WERI-Rb-1 (cell line): ENCODE results near the gene POLR1C.

Experiments
- DNase-seq: peaks from one replicate; pipeline ENCODE4 v3.0.0-alpha.2; 2020
- H3K27ac ChIP-seq: fragments of 250-450 bp; sonication (Bioruptor Pico); 2 replicates; pipeline ENCODE4 v1.5.1; 2020; ENCODE audit warnings: mild to moderate bottlenecking, moderate library complexity
- H3K27me3 ChIP-seq: fragments of 250-450 bp; sonication (Bioruptor Pico); 2 replicates; pipeline ENCODE4 v1.5.1; 2021; ENCODE audit warnings: mild to moderate bottlenecking, low read depth, moderate library complexity; ENCODE audit not compliant: insufficient read depth, severe bottlenecking
- H3K36me3 ChIP-seq: fragments of 250-450 bp; sonication (Bioruptor Pico); 2 replicates; pipeline ENCODE4 v1.5.1; 2020; ENCODE audit warnings: mild to moderate bottlenecking, moderate library complexity
- H3K4me3 ChIP-seq: 2 replicates; pipeline ENCODE4 v1.5.1; 2011; ENCODE audit warnings: low read depth, mild to moderate bottlenecking, control low read depth, low read length
- H3K9me3 ChIP-seq: fragments of 250-450 bp; sonication (Bioruptor Pico); 2 replicates; pipeline ENCODE4 v1.5.1; 2021; ENCODE audit warnings: mild to moderate bottlenecking, moderate library complexity; ENCODE audit not compliant: severe bottlenecking
- TF ChIP-seq, protein P1 (sequence below): IDR thresholded peaks from 2 replicates; pipeline ENCODE4 v1.5.1; 2011; ENCODE audit warnings: low read depth, mild to moderate bottlenecking, control low read depth, inconsistent platforms, low read length

POLR1C gene

GRCh38 chr6:43509984-43510826 is 6.7 kb upstream of the POLR1C start, which contains the start of gene LRRC73:
Gene LRRC73 (minus strand): TSS chr6:43510346. CDS start chr6:43509785, 561 bp downstream.
- Histone ChIP-seq H3K4me3 (peak within 1 kb of the TSS; percentile 53), H3K36me3 (peaks cover 58% of the 10 kb centered on the region), H3K27me3 (peaks cover 12% of the 10 kb centered on the region), H3K27ac (peak within 1 kb of the TSS; percentile 21; the same call in 1 of the 2 replicates), H3K9me3 (no peaks in the 10 kb centered on the region)
- peak; percentile 91 for DNase-seq
- TF ChIP-seq, protein P1, sequence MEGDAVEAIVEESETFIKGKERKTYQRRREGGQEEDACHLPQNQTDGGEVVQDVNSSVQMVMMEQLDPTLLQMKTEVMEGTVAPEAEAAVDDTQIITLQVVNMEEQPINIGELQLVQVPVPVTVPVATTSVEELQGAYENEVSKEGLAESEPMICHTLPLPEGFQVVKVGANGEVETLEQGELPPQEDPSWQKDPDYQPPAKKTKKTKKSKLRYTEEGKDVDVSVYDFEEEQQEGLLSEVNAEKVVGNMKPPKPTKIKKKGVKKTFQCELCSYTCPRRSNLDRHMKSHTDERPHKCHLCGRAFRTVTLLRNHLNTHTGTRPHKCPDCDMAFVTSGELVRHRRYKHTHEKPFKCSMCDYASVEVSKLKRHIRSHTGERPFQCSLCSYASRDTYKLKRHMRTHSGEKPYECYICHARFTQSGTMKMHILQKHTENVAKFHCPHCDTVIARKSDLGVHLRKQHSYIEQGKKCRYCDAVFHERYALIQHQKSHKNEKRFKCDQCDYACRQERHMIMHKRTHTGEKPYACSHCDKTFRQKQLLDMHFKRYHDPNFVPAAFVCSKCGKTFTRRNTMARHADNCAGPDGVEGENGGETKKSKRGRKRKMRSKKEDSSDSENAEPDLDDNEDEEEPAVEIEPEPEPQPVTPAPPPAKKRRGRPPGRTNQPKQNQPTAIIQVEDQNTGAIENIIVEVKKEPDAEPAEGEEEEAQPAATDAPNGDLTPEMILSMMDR: no peak

- Histone ChIP-seq H3K9me3 (no peaks in the 10 kb centered on the region), H3K4me3 (no peak overlapping the region), H3K36me3 (peaks cover 58% of the 10 kb centered on the region), H3K27ac (no peak overlapping the region), H3K27me3 (peaks cover 12% of the 10 kb centered on the region)
- TF ChIP-seq, protein P1: no peak
- DNase-seq: no peak
These were observed 6.1 kb upstream of the POLR1C start for GRCh38 chr6:43510827-43511163.

- TF ChIP-seq, protein P1: no peak
- Histone ChIP-seq H3K4me3 (no peak overlapping the region), H3K27ac (no peak overlapping the region), H3K9me3 (no peaks in the 10 kb centered on the region), H3K36me3 (peaks cover 53% of the 10 kb centered on the region), H3K27me3 (peaks cover 12% of the 10 kb centered on the region)
- no peak for DNase-seq
These were observed 5.0 kb upstream of the POLR1C start for GRCh38 chr6:43511824-43512415.

DNA sequence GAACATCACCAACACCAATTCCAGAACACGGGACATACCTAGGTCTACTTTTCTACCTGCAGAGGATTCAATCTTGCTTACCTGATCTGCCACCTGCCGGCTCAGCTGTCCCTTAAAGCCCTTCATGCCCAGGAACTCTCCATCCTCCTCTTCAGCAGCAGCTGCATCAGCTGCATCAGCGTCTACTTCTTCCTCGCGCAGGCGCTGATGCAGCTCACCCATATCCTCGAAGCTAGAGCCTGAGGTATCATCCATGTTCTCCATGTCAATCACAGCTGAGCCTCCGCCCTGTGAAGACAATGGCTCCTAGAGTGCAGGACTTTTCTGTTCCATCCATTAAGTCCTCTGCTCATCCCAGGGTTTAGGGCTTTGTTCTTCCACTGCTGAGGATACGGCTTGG is 1.1 kb upstream of the POLR1C start:
- H3K4me3 ChIP-seq: peak overlapping the region; percentile 76
- H3K36me3 ChIP-seq: peaks cover 84% of the 10 kb centered on the region
- DNase-seq: no peak
- TF ChIP-seq, protein P1: no peak
- peak overlapping the region; percentile 87 for H3K27ac ChIP-seq
- H3K27me3 ChIP-seq: no peaks in the 10 kb centered on the region
- no peaks in the 10 kb centered on the region for H3K9me3 ChIP-seq

DNA sequence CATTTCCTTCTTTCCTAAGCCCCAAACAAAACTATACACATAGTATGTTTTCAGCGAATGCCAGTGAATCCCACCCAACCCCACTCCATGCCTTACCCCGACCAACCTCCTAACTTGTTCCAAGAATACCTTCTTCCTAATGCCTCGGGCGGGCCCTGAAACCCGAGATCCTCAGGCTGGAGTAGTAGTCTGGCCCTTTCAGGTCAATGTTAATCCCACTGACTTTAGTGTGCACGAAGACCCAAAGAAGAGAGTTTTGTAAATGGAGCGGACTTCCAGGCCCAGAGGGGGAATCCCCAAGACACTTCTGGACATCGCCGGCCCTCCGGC is 557 bp upstream of the POLR1C start:
- H3K9me3 ChIP-seq: no peaks in the 10 kb centered on the region
- H3K27me3 ChIP-seq: no peaks in the 10 kb centered on the region
- peak overlapping the region; percentile 76 for H3K4me3 ChIP-seq
- no peak for DNase-seq
- H3K27ac ChIP-seq: peak overlapping the region; percentile 87
- peaks cover 84% of the 10 kb centered on the region for H3K36me3 ChIP-seq
- TF ChIP-seq, protein P1: no peak
